KG1 (cell line): ENCODE measurements around the gene LGALS16.
A peak's percentile ranks its signal among the peaks of the same experiment; 100 is the strongest.
"Not testable (repeated sequence)": the region's sequence is repeated elsewhere in the genome, so short reads cannot be mapped to it uniquely, and the experiment has no call there.

Experiments
- DNase-seq: peaks from one replicate; lab custom pipeline; 2025; lab: John Stamatoyannopoulos, UW

The LGALS16 gene, protein sequence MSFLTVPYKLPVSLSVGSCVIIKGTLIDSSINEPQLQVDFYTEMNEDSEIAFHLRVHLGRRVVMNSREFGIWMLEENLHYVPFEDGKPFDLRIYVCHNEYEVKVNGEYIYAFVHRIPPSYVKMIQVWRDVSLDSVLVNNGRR

DNA sequence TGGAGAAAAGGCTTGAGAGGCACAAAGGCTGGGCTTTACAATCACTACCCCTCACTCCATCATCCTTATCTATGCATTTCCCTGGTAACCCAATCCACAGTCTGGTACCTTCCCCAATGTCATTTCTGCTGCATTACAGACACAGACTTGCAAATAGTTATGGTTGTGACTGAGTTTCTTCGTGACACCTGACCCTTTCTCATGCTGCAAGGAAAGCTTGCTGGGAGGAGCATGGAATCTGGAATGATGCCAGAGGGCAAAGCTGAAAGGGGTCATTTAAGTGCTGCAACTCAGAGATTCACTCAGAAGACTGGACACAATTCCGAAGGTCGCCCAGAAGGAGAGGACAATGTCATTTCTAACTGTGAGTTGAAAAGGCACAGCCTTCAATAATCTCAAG lies at the start of gene LGALS16:
TSS of gene LGALS16 (plus strand) at position 301 of the 400 bp plus-strand sequence. CDS start at position 350, 49 bp downstream.
- DNase-seq: no peak

DNA sequence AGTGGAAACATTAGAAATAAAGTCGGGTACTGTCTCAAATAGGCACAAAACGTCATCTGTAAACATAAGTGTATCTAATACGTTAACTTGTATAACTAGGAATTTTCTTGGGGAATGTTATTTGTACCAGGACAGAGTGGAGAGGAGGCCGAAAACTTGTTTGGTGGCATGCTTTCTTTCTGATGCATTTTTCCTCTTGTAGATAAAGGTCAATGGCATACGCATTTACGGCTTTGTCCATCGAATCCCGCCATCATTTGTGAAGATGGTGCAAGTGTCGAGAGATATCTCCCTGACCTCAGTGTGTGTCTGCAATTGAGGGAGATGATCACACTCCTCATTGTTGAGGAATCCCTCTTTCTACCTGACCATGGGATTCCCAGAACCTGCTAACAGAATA lies 48.7 kb upstream of the LGALS16 start:
- no peak for DNase-seq

DNA sequence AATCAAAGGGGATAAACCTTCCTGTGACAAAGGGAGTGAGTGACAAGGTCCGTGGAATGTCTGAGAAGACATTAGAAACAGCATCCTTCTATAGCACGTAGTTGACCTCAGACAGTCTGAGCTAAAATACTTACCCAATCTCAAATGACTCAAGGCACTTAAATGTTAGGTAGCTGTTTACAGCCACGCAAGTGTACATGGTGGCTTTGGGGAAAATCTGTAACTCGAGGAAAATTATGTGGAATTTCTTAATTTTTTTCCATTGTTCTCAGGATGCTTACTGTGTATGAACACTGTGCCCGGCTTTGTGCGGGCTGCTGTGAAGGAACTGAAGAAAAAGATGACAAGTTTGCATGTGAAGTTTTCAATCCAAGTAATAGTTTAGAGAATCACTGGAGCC lies 48.2 kb upstream of the LGALS16 start:
- no peak for DNase-seq

DNA sequence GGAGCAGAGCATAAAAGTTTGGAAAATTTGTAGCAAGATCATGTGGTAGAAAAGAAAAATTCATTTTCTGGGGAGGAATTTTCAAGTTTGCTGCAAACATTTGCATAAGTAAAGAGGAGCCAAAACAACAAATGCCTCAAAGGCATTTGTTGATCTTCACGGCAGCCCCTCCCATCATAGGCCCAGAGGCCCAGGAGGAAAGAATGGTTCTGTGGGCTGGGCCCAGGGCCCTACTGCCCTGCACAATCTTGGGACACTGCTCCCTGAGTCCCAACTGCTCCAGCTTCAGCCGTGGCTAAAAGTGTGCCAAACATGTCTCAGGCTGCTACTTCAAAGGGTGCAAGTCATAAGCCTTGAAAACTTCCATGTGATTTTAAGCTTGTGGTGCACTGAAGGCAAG lies 42.1 kb upstream of the LGALS16 start:
- DNase-seq: no peak

DNA sequence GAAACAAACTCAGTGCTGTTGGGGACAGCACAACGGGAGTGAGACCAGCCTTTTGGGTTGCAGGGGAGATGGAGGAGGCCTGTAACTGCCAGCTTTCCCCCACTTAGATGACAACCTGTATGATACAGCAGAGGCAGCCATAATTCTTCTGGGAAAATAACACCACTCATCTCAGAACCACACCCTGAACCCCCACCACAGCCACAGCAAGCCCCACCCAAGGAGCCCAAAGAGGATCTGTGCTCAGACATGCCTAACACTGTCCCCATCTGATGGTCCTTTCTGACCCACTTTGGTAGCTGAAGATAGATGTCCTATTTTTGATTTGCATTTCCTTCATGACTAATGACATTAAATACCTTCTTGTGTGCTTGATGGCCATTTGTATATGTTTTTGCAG lies 38.0 kb upstream of the LGALS16 start:
- no peak for DNase-seq

DNA sequence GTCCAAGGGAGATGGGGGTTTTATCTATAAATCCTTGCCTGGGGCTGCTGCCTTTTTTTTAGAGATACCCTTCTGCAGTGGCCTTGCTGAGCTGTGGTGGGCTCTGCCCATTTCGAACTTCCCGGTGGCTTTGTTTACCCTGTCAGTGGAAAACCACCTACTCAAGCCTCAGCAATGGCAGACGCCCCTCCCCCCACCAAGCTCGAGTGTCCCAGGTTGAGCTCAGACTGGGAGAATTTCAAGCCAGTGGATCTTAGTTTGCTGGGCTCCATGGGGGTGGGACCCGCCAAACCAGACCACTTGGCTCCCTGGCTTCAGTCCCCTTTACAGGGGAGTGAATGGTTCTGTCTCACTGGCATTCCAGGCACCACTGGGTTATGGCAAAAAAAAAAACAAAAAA lies 31.8 kb upstream of the LGALS16 start:
- no peak for DNase-seq

DNA sequence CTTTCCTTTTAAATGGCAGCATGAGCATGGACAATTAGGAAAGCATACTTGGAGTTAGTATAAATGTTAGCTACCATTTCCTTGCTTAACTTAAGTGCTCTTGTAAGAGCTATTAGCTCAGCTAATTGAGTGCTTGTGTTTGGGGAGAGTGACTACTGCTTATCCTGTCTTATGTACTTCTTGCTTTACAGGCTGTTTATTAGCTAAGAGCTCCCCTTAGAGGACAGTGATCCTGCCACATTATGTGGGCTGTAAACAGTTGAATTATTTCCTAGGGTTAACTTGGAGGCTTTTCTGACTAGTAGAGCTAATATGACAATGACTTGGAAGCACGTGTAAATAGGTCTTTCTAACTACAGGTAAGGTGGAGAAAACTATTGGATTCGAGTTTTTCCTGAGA lies 28.1 kb upstream of the LGALS16 start:
- DNase-seq: not testable (repeated sequence)

DNA sequence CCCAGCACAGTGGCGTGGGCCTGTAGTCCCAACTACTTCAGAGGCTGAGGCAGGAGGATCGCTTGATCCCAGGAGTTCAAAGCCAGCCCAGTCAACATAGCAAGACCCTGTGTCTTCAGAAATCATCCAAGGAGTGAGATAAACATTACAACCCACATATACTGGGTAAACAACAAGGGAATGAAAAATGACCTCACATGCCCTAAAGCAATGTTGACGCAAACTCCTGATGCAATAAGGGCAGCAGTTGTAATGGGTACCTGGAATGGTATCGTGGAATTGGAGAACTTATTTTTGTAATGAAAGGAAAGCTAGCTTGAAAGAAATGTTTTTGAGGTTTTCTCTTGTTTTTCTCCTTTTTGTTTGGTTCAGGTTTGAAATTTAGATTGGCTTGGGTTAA lies 24.5 kb upstream of the LGALS16 start:
- no peak for DNase-seq

DNA sequence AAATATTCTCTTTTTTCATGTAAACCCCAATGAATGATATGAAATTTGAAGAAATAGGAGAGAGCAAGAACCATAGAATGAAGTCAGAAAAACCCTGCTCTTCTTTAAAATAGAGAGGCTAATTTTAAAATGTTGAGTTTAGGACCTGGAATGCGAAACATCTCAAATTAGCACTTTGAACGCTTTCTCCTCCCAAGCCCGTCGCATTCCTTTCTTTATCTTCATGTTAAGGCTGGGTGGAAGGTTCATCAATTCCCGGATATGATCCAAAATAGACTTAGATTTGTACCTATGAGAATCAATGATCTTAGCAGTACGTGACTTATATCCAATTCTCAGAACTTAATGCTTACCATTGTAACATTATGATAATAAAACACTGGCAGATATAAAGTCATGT lies 24.1 kb upstream of the LGALS16 start:
- DNase-seq: no peak

DNA sequence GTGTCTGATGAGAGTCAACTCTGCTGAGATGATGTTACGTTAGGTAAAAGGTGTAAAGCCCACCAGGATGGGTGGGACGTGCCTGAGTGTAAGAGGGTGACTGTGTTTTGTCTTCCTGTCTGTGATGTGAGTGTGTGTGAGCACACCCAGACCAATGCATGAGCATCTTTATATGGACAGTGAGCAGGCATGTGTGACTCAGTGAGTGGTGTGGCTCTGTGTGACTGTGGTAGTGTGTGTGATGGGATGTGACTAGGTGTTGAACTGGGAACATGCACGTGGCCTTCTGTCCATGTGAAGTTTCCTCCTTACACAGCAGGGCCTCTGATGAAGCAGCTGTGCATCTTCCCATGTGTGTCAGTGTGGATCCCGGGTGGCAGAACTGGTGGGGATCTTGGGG lies 17.8 kb upstream of the LGALS16 start:
- DNase-seq: no peak

DNA sequence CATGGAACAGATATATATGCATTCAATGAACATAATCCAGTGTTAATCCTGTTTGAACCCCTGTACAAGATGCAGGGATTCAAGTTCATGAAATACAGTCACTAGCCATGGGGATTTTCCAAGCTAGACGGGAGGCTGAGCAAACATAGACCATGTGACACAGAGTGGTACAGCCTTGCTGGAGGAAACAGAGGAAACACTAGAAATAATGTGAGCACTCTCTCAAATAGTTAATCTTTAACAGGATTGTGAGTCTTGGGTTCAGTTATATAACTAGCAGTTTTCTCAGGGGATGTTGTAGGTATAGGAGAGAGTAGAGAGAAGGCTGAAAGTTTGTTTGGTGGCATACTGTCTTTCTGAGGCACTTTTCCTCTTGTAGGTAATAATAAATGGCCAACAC lies 13.9 kb upstream of the LGALS16 start:
- DNase-seq: no peak

DNA sequence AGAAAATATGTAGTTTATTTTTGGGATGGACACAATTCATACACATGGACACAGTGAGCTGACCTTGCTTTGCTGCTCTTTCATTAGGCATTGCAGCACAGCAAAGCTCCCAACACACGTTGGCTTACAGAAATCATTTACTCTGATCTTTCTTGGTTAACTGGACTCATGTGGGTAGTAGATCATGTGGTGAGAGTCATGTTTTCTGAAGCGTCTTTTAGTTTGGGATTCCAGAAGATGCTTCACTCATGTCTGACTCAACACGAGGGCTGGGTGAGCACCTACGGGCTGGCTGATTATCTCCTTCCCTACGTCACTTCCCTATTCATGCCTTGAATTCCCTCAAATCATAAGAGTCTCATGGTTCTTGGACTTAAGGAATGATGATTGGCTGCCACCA lies 12.1 kb upstream of the LGALS16 start:
- no peak for DNase-seq

DNA sequence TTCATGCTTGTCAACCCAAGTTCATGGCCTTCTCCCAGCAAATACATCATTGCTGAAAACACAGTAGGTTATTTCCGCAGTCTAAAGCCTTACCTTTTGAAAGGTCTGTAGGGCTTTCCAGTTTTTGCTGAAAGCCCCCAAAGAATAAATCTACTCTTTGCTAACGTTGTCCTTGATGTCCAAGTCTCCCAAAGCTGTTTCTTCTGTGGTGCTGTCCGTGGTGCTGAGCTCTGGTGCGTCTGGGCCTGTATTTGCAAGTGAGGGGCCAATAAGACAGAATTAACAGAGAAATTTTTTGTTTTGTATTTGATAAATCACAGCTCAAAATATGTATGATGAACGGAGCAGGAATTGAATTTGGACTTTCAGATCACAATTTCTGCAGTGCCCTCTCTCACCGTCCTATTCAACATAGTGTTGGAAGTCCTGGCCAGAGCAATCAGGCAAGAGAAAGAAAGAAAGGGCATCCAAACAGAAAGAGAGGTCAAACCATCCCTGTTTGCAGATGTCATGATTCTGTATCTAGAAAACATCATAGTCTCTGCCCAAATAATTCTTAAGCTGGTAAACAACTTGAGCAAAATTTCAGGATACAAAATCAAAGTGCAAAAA lies 9.8 kb upstream of the LGALS16 start:
- DNase-seq: no peak

DNA sequence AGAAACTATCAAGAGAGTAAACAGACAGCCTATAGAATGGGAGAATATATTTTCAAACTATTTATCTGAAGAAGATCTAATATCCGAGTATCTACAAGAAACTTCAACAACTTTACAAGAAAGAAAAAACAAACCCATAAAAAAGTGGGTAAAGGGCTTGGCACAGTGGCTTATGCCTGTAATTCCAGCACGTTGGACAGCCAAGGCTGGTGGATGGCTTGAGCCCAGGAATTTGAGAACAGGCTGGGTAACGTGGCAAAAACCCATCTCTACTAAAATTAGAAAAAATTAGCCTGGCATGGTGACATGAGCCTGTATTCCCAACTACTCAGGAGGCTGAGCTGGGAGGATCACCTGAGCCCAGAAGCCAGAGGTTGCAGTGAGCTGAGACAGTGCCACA lies 7.8 kb upstream of the LGALS16 start:
- DNase-seq: no peak

DNA sequence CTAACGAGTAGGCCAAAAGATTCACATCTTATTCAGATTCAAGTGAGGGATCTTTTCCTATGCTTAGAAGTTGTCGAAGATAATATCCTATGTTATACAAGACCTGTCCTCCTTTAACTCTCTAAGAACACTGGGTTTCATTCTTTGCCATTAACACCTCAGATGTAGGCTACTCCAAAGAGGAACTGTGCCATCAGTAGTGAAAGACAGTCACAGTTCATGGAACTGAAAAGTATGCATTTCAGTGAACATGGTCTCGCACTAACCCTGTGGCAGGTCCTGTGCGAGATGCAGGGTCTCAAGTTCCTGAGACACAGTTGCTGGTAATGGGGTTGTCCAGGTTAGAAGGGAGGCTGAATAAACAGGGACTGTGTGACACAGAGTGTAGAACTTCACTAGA lies 4.1 kb downstream of the LGALS16 start:
- no peak for DNase-seq

DNA sequence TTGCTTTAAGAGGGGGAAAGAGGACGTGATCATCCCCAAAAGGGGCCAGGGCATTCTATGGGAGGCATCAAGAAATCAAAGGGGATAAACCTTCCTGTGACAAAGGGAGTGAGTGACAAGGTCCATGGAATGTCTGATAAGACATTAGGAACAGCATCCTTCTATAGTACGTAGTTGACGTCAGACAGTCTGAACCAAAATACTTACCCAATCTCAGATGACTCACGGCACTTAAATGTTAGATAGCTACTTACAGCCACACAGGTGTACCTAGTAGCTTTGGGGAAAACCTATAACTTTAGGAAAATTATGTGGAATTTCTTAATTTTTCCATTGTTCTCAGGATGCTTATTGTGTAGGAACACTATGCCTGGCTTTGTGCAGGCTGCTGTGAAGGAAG lies 4.9 kb downstream of the LGALS16 start:
- DNase-seq: no peak

DNA sequence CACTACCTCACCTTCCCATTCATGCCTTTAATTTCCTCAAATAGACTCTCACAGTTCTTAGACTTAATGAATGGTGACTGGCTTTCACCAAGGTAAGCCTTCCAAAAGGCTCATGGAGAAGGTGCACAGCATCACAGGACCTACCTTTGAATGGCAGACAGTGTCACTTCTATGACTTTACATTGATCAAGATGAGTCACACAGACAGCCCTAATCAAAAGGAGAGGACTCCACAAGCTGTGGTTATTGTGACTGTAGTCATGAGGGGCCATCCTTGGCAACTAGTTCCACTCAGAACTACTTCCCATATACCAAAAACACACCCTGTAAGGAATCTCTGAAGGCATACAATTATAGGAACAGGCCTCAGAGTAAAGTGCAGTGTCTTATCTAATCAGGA lies 5.9 kb downstream of the LGALS16 start:
- DNase-seq: no peak

DNA sequence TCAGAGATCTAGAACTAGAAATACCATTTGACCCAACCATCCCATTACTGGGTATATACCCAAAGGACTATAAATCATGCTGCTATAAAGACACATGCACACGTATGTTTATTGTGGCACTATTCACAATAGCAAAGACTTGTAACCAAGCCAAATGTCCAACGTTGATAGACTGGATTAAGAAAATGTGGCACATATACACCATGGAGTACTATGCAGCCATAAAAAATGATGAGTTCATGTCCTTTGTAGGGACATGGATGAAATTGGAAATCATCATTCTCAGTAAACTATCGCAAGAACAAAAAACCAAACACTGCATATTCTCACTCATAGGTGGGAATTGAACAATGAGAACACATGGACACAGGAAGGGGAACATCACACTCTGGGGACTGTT lies 14.1 kb downstream of the LGALS16 start:
- not testable (repeated sequence) for DNase-seq

DNA sequence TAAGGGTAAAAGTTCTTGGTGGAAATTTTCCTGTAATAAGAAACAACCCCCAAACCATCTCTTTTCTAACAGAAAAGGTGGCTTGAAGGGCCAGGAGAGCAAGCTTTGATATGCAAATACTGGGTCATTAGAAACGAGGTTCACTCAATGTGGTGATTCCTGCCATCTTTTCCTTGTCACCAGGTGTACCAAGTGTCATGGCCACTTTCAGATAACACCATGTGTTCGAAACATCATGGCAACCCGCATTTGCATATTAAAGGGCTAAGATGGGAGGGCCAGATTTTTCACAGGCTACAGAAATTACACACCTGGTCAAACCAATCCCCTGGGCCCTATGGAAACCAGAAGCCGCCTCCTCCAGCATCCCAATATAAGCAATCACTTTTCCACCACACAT lies 15.3 kb downstream of the LGALS16 start:
- no peak for DNase-seq

DNA sequence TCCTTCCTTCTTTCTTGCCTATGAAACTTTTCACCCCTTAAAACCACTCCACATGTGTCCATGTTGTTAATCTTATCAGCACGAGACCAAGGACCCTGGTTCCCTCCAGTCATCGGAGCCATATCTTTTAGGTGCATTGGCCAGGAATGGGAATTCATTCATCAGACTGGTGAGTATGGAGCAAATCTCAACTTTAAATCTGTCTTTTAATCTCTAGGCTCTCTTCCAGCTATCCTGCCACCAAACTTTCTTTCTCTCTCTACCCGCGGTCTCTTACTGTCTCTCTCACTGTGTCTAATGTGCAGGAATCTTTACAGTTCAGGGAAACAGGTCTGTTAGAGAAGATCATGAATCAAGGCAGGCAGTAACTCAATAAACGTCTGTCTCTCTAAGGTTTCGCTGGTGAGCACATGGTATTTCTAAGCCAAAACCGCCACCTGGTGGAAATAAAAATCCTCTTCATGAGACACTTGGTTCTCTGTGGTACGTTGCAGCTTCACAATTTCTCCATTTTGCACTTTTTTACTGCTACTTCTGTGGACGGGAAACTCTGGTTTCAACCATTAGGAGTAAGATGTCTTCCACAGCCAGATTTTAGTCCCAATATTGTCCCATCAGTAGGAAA lies 16.1 kb downstream of the LGALS16 start:
- peak; percentile 47 for DNase-seq

DNA sequence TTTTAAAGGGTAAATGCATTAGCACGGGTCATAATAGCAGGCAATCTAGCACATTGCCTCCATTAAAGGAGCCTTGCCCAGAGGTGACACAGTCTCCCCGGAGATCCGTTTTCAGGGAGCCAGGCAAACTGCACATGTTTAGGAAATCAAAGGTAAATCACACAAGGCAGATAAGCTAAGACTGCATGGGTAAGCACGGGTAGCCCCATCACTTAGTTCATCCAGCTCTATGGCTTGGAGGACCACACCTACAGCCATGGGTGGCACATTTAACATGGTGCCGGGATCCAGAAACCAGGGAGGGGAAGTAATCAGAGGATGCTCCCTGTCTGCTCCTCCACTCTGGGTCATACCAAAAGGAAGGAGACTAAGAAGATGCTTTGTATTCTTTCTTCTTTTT lies 16.8 kb downstream of the LGALS16 start:
- no peak for DNase-seq

DNA sequence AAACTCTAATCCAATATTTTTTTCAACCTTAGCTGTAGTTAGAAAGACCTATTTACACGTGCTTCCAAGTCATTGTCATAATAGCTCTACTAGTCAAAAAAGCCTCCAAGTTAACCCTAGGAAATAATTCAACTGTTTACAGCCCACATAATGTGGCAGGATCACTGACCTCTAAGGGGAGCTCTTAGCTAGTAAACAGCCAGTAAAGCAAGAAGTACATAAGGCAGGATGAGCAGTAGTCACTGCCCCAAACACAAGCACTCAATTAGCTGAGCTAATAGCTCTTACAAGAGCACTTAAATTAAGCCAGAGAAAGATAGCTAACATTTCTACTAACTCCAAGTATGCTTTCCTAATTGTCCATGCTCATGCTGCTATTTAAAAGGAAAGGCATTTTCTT lies 18.1 kb downstream of the LGALS16 start:
- not testable (repeated sequence) for DNase-seq

DNA sequence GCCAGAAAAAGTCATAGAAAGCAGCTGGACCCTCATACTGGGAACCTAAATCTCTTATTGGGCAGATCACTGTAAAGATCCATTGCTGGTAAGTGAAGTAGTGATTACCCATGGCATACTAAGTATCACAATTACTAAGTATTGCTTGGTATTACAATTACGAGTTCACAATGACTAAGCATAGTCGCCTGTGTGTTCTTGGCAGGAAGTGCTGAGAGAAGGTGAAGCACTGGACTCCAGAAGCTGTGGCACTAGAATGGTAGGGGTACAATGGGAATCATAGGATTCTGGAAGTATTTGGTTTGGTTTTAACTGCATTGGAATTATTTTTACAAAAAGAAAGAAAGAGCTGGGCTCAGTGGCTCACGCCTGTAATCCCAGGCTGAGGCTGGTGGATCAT lies 20.3 kb downstream of the LGALS16 start:
- no peak for DNase-seq
